ENCODE measurements around the gene PSTPIP1.

The PSTPIP1 gene

DNA sequence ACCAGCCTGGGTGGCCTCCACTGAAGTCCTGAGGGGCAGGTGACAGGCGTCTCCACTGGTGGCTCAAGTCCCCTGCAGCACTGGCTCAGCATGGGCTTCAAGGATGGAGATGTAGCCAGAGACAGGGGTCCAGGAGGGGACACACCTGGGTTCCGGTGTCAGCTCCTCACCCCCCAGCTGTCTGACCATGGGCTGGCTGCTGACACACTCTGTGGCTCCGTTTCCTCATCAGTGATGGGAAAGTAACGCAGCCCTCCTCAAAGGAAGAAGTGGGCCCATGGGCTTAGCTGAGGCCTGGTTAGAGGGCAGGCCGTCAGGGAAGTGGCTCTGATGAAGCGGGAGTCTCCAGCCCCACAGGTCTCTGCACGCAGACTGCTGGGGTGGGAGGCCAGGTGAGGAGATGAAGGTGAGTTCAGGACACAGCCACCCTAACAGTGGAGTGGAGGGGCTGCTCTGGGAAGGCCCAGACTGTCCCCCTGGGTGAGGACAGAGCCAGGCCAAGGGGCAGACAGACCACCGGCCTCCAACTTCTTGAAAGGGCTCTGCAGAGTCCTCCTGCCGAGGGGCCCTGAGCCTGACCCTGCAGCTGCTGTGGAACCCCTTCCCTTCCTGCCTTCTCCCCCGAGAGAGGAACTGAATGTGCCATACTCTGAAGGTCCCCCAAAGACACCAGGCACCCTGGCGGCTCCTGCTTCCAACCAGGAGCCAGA, 24.0 kb downstream of the PSTPIP1 start:
- DNase-seq (ENCODE audit: low read depth in 2 of 2), result no peak

GRCh38 chr15:77019521-77020331, 24.8 kb downstream of the PSTPIP1 start:
- DNase-seq (ENCODE audit: low read depth in 2 of 2), result peak in 1 of 2 donors; percentile 38

DNA sequence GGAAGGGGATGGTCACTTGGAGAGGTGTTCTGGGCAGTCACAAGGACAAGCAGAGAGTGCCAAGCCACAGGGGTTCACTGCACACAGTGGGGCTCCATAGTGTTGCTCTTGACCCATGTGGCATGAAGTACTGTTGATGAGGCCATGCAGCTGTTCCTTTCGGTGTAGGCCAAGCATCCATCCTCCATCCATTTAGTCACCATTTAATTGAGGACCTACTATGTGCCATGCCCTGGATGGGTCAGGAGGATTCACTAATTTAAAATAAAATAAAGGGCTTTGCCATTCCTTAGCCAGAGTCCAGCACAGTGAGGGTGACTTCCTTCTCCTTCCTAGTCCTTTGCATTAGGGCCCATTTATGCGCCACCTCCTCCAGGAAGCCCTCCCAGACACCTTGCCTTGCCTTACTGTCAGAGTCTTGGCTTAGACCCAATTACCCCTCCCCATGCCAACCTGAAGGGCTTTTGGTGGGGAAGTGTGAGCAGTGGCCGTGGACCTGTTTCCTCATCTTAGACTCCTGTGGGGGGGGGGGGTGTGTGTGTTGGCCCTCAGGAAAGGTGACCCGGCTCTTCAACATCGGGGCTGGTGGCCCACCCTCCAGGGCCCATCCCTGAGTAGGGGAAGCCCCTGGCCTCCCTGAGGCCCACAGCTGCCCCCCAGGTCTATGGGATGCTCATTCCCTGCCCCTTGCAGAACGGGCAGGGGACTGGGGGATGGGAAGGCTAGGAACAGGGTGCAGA, 25.6 kb downstream of the PSTPIP1 start:
- DNase-seq (ENCODE audit: low read depth in 2 of 2), result no peak

GRCh38 chr15:77021088-77021481, 26.2 kb downstream of the PSTPIP1 start:
- DNase-seq (ENCODE audit: low read depth in 2 of 2), result no peak

DNA sequence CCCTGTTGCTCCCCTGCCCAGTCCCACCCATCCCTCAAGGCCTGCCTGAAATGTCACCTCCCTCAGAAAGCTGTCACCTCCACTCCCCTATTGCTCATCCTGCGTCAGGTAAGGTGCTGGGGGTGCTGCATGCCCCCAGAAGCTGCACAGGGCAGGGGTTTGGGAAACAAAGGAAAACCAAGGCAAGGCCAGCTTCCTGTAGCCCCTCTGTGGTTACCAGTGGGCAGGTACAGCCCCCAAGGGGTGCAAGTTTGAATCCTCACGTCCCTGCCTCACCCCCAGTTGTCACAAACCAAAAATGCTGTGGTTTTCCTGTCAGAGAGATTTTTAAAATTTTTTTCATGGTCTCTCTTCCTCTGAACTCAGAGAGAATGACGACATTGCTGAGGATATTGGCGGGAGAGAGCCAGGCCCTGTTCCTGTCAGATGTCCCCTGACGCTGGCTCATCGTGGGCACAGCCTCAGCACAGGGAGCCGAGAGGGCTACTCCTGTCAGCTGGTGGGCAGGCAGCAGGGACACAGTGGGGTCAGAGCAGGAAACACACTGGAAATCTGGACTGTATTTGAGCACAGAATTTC, 27.0 kb downstream of the PSTPIP1 start:
- DNase-seq (ENCODE audit: low read depth in 2 of 2), result peak in 1 of 2 donors; percentile 47

DNA sequence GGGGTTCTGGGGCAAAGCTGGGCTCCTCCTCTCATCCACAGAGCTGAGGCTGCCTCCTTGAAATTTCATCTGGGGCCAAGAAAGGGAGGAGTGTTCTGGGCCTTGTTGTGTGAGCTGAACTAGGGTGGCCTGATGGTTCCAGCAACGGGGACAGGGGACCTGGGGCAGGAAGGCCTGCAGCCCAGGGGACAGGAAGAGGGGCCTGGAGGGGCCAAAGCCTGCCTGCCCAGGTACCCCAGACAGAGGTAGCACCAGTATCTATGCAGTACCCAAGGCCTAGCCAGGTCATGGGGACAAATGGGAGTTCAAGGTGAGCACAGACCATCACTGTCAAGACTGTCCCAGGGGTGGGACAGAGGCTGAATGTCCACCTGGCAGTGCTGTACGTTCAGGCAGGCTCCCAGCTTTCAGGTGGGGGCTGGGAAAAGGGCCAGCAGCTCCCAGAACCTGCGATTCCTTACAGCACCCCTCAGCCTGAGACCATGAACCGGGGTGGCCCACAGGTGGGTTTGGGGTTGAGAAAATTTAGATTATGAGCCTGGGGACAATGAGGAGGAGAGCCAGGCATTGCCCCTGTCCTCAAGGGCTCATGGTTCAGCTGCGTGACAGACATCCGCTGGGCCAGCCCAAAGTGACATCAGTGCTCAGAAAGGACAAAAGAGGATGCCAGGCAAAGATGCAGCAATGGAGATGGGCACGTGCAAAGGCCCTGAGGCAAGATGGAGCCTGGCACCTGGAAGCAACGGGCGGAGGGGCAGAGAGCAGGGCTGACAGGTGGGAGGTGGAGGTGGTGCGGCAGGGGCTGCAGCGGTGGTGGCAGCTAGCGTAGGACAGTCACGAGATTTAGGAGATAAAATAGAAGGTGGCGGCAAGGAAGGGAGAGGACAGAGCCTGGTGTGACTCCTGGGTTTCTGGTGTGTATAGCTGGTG, 28.0 kb downstream of the PSTPIP1 start:
- DNase-seq (ENCODE audit: low read depth in 2 of 2), result no peak

DNA sequence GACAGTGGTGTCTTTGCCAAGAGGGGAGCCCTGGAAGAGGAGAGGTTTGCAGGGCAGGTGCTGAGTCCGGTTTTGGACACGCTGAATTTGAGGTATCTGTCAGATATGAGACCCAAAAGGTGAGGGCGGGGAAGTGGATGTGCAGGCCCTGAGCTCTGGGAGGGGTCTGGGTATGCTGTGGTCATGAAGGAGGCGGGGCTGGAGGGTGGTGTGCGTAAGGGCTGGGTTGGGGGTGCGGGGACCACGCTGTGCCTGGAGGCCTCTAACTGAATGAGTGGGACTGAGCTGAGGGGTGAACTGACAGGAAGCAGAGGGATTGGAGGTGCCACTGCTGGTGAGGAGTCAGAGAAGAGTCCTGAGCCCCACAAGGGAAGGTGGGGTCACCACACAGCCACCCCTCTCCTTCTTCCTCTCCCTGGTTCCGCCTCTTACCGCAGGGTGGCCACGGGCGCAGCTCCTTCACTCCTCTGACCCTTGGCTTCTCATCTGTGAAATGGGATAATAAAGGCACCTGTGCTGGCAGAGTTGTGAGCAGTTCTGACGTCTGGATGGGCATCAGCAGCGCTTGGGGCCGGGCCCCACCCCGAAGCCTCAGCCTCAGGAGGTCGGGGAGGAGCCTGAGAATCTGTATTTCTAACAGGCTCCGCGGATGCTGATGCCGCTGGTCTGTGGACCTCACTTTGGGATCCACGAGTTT, 28.8 kb downstream of the PSTPIP1 start:
- DNase-seq (ENCODE audit: low read depth in 2 of 2), result no peak

DNA sequence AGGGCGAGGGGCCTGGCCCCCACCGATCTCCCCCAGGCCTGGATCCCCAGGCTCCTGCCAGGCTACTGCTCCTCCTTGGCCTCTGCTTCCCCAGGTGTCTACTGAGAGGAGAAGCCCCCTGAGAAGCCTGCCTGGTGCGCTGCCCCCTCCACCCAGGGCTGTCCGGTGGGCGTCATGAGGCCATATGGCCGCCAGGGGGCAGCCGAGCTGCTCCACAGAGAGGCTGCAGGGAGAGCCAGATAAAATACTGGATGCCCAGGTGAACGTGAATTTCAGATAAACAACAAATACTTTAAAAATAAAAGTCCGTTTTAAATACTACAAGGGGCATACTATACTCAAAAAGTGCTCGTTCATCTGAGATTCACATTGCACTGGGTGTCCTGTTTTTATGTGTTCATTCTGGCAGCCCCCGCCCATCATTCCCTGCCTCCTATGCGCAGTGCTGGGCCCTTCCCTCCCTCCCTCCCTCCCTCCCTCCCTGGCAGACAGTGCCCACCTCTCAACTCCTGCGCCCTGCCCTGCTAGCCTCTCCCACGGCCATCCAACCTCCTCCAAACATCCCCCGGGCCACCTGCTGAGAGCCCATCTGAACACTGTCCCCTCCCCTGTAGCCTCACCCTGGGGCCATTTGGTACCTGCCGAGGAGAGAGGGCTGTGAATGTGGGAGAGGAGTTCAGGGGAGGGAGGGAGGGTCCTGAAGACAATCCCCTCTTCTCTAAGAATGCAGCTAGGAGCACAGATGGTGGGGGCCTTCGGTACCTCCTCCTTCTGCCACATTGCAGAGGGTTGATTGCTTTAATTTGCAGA, 29.6 kb downstream of the PSTPIP1 start:
- peak; percentile 55 to 63 for DNase-seq (ENCODE audit: low read depth in 2 of 2)

DNA sequence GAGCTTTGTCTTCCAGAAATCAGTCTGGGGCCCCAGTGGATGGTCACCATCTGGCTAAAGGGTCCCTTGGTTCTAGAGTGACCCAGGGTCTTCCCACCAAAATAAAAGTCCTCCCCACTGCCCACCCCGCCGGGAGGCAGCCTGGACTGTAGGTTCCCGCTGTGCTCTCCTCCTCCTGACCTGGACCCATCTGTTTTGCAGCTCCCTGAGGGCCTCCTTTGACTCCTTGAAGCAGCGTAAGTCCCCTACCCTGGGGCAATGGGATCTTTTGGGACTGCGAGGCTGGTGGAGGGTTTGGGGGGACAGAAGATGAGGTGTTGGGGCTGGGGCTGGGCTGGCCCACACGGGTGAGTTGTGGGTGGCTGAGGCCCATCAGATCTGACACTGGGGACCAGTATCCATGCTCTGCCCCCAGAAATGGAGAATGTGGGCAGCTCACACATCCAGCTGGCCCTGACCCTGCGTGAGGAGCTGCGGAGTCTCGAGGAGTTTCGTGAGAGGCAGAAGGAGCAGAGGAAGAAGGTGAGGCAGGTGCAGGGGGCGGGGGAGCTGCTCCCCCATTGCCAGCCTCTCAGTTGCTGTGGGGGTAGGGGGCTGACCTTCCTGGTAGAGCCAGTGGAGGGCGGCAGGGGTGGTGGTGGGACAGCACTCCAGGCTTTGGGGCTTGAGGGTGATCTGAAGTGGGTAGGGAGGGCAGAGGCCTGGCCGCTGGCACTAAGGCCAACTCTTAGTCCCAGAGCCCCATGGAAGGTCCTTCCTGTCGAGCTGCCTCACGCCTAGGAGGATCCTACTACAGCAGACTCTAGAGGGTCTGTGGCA, 30.4 kb downstream of the PSTPIP1 start:
- no peak for DNase-seq (ENCODE audit: low read depth in 2 of 2)

GRCh38 chr15:77025941-77026411, 31.1 kb downstream of the PSTPIP1 start:
- DNase-seq (ENCODE audit: low read depth in 2 of 2), result no peak

- DNase-seq (ENCODE audit: low read depth in 2 of 2), result no peak
Measured at GRCh38 chr15:77026501-77027110, 31.7 kb downstream of the PSTPIP1 start.

DNA sequence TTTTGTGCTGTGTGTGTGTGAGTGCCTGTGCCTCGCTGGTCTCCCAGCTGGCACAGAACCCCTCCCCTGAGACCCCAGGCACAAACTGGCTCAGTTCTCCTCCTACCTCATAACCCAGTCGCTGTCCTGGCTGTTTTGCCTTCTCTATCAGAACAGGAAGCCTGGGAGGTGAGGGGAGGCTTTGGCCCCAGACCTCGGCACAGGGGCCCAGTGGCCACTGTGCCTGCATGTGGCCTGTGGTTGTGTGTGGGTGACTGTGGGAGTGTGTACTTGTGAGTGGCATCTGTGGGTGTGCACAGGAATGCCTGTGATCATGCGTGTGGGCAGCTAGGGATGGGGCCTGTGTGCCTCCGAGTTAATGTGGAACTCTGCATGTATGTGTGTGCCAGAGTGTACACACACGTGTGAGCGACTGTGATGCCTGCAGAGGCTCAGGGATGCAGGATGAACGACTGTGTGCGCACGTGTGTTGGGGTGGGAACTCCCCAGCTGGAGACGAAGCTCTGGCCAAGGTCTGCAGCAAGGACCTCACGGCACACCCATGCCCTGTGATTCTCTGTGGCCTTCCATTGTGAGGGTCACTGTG, 32.3 kb downstream of the PSTPIP1 start:
- DNase-seq (ENCODE audit: low read depth in 2 of 2), result no peak

- no peak for DNase-seq (ENCODE audit: low read depth in 2 of 2)
Measured at GRCh38 chr15:77027697-77028450, 32.9 kb downstream of the PSTPIP1 start.

DNA sequence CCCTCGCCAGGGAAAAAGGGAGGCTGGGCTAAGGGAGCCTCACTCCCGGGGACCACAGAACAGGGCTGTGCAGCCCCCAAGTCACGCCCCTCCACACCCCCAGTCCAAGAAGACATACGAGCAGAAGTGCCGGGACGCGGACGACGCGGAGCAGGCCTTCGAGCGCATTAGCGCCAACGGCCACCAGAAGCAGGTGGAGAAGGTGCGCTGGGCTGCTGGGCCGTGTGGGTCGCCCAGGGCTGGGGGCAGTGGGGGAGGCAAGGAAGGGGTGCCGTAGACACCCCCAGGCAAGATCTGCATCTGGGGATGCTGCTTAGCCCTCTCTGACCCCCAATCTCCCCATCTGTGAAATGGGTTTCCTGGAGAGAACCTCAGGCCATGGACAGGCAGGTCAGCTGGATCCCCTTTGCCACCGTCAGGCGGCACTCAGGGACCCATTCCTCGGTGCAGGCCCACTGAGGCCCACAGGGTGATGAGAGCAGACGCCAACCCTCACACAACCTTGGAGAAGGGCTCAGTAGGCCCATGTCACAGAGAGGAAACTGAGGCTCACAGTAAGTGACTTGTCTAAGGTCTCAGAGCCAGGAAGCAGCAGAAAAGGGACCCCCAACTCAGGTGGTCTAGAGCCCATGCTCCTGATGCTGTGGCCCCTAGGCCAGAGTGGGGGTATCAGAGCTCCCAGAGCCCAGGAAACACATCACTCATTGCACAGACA, 33.7 kb downstream of the PSTPIP1 start:
- no peak for DNase-seq (ENCODE audit: low read depth in 2 of 2)

DNA sequence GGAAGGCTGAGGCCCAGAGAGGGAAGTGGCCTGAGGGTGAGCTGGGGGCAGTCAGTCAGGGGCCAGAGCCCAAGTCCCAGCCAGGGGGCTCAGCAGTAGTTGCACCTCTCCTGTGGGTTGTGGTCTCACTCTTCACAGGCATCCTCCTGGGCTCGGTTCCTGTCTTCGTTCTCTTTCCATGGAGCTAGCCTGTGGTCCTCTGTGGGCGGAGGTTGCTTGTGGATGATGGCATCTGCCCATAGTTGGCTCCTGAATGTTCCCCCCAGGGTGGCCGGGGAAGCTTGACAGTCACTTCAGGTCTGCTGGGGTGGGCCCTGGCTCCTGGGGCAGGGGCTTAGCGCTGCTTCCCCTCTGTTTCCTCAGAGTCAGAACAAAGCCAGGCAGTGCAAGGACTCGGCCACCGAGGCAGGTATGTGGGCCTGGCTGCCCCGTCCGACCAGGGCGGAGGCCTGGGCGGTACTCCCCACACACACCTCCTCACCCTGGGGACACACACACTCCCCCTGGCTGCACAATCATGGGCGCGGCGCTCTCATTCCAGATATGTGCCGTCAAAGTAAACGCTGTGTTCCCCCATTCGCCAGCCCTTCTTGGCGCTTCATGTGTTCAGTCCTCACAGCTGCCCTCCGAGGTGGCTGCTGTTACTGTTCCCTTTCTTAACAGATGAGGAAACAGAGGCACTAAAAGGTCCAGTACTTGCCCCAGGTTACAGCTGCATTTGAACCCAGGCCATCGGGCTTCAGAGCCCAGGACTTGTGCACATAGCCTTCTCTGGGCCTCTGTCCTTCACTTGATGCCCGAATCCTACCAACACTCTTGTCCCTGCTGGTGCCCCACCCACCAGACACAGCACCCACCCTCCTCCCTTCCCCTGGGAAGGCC, 34.5 kb downstream of the PSTPIP1 start:
- DNase-seq (ENCODE audit: low read depth in 2 of 2), result no peak

All from activated CD4-positive, alpha-beta T cell treated with anti-CD3 and anti-CD28 coated beads for 24 hours (primary cell).